ENCODE results near the gene DCC. TPM values are rescaled to one million over a fixed set of nuclear protein-coding genes. Genes with fewer than 3 reads are reported as not detected.

The DCC gene
- total and polyA plus RNA-seq, 2 of the 8 experiments (the other 6 are each of a cell fraction or from before 2014, with no cell fraction given) = 0.14 to 1.4 TPM

DNA sequence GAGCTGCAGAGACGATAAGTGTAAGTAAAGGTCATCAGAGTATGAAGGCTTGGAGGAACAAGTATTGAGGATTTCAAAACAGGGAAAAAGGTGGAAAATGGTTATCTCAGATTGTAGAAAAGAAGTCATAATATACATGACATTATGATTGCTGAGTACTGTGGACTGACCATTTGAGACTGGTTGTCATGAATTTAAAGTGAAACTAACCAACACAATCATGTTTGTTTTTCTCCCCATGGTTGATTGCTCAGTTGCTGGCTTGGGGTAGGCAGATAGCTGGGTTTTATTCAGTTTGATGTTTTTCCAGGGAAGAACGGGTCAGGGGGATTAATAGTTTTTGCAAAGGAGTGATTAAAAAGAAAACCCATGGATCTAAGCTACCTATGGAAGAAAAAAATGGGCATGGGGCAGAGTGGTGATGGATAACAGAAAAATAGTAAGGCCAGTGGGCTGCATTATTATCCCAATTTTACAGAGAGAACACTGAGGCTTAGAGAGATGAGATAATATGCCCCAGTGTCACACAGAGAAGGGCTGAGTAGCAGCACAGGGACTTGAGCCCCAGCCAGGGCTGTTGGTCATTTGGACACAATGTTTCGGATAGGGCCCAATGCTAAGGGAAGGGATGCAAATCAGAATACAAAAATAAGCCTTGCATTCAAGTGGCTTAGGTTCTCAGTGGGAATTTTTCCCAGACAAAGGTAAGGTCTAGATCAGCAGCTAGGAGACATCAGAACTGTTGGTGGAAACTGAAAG is 885.7 kb downstream of the DCC start (continued):
- TF ChIP-seq, protein P1, sequence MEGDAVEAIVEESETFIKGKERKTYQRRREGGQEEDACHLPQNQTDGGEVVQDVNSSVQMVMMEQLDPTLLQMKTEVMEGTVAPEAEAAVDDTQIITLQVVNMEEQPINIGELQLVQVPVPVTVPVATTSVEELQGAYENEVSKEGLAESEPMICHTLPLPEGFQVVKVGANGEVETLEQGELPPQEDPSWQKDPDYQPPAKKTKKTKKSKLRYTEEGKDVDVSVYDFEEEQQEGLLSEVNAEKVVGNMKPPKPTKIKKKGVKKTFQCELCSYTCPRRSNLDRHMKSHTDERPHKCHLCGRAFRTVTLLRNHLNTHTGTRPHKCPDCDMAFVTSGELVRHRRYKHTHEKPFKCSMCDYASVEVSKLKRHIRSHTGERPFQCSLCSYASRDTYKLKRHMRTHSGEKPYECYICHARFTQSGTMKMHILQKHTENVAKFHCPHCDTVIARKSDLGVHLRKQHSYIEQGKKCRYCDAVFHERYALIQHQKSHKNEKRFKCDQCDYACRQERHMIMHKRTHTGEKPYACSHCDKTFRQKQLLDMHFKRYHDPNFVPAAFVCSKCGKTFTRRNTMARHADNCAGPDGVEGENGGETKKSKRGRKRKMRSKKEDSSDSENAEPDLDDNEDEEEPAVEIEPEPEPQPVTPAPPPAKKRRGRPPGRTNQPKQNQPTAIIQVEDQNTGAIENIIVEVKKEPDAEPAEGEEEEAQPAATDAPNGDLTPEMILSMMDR (IDR thresholded peaks at IDR 0.05; ENCODE audit: control extremely low read depth in 1 of 3, insufficient read depth in 1 of 3, low read depth in 1 of 3, low read length in 3 of 3) = no peak
- no peak for TF ChIP-seq CHD1 (IDR thresholded peaks at IDR 0.05; ENCODE audit: low read depth, low read length)
- no peak for TF ChIP-seq EP300 (IDR thresholded peaks at IDR 0.05; ENCODE audit: borderline replicate concordance in 1 of 2, low read depth in 2 of 2, low read length in 2 of 2)
- no peak for TF ChIP-seq CHD2 (IDR thresholded peaks at IDR 0.05; ENCODE audit: low read length)
- TF ChIP-seq ASH2L (IDR thresholded peaks at IDR 0.05; ENCODE audit: low read length) = no peak
- no peak for TF ChIP-seq CHD7 (IDR thresholded peaks at IDR 0.05; ENCODE audit: insufficient replicate concordance, low read length)
- no peak for TF ChIP-seq MAFK (IDR thresholded peaks at IDR 0.05; ENCODE audit: low read depth, low read length)
- no peak for TF ChIP-seq SP4 (IDR thresholded peaks at IDR 0.05; ENCODE audit: low read length)

Data from H1 (cell line).